MM.1S (cell line): Measurements from ENCODE around the gene B3GAT3.
A peak's percentile ranks its signal among the peaks of the same experiment; 100 is the strongest.

Source experiments
- DNase-seq: peaks from one replicate; pipeline ENCODE4 v3.0.0-alpha.2; 2015
- H2AFZ ChIP-seq: fragments of 300-600 bp; sonication (generic); 2 replicates; pipeline ENCODE4 v1.6.0; 2016; ENCODE audit warnings: antibody characterized with exemption, low read length
- H3F3A ChIP-seq: fragments of 300-600 bp; sonication (generic); 2 replicates; pipeline ENCODE4 v1.6.1; 2016; ENCODE audit warnings: mild to moderate bottlenecking, antibody characterized with exemption, low read length, moderate library complexity, mixed read lengths; ENCODE audit not compliant: insufficient read depth
- H3K27ac ChIP-seq: fragments of 300-600 bp; sonication (generic); 2 replicates; pipeline ENCODE4 v1.5.1; 2016; ENCODE audit warnings: mild to moderate bottlenecking, low read length
- H3K27me3 ChIP-seq: fragments of 300-600 bp; sonication (generic); replicated peaks from 2 replicates; pipeline ENCODE4 v1.6.0; 2016; ENCODE audit warnings: low read length; ENCODE audit not compliant: insufficient read depth
- H3K36me3 ChIP-seq: fragments of 300-600 bp; sonication (generic); replicated peaks from 2 replicates; pipeline ENCODE4 v1.6.1; 2016; ENCODE audit warnings: mild to moderate bottlenecking, low read length, mixed read lengths; ENCODE audit not compliant: insufficient read depth
- H3K4me1 ChIP-seq: fragments of 300-600 bp; sonication (generic); 2 replicates; pipeline ENCODE4 v1.6.1; 2016; ENCODE audit warnings: low read length, mixed read lengths
- H3K4me2 ChIP-seq: fragments of 300-600 bp; sonication (generic); 2 replicates; pipeline ENCODE4 v1.6.0; 2016; ENCODE audit warnings: low read depth, low read length
- H3K4me3 ChIP-seq: fragments of 300-600 bp; sonication (generic); 2 replicates; pipeline ENCODE4 v1.5.1; 2016; ENCODE audit warnings: low read length, mixed read lengths
- H3K79me2 ChIP-seq: fragments of 300-600 bp; sonication (generic); 2 replicates; pipeline ENCODE4 v1.6.1; 2016; ENCODE audit warnings: mixed run types, low read length, mixed read lengths
- H3K9ac ChIP-seq: fragments of 300-600 bp; sonication (generic); 2 replicates; pipeline ENCODE4 v1.6.1; 2016; ENCODE audit warnings: low read length, mixed read lengths
- H3K9me2 ChIP-seq: fragments of 300-600 bp; sonication (generic); replicated peaks from 2 replicates; pipeline ENCODE4 v1.6.1; 2016; ENCODE audit warnings: mild to moderate bottlenecking, low read length, mixed read lengths; ENCODE audit not compliant: insufficient read depth
- H3K9me3 ChIP-seq: fragments of 300-600 bp; sonication (generic); replicated peaks from 2 replicates; pipeline ENCODE4 v1.6.1; 2016; ENCODE audit warnings: mild to moderate bottlenecking, low read length, mixed read lengths; ENCODE audit not compliant: insufficient read depth
- H4K20me1 ChIP-seq: fragments of 300-600 bp; sonication (generic); 2 replicates; pipeline ENCODE4 v1.6.1; 2016; ENCODE audit warnings: mild to moderate bottlenecking, low read length, moderate library complexity, mixed read lengths; ENCODE audit not compliant: insufficient read depth
- EZH2 ChIP-seq: fragments of 300-600 bp; sonication (generic); optimal IDR thresholded peaks from 2 replicates; pipeline ENCODE3; 2017; ENCODE audit warnings: low read depth, mild to moderate bottlenecking, antibody characterized with exemption, low read length, mixed read lengths
- EZH2phosphoT487 ChIP-seq: fragments of 300-600 bp; sonication (generic); IDR thresholded peaks from 2 replicates; pipeline ENCODE4 v1.6.1; 2018; ENCODE audit warnings: antibody characterized with exemption, low read length
- TF ChIP-seq, protein P1 (sequence below): fragments of 300-600 bp; sonication (generic); IDR thresholded peaks from 2 replicates; pipeline ENCODE4 v1.5.1; 2016; ENCODE audit warnings: antibody characterized with exemption, low read length, mixed read lengths

Gene B3GAT3

GRCh38 chr11:62603072-62603408 is 18.7 kb downstream of the B3GAT3 start:
- H3K36me3 ChIP-seq = peaks cover 5% of the 10 kb centered on the region
- H3F3A ChIP-seq = peaks cover 21% of the 10 kb centered on the region
- no peaks in the 10 kb centered on the region for H4K20me1 ChIP-seq
- no peak overlapping the region for H2AFZ ChIP-seq
- H3K27me3 ChIP-seq = no peaks in the 10 kb centered on the region
- TF ChIP-seq EZH2 = no peak
- TF ChIP-seq, protein P1, sequence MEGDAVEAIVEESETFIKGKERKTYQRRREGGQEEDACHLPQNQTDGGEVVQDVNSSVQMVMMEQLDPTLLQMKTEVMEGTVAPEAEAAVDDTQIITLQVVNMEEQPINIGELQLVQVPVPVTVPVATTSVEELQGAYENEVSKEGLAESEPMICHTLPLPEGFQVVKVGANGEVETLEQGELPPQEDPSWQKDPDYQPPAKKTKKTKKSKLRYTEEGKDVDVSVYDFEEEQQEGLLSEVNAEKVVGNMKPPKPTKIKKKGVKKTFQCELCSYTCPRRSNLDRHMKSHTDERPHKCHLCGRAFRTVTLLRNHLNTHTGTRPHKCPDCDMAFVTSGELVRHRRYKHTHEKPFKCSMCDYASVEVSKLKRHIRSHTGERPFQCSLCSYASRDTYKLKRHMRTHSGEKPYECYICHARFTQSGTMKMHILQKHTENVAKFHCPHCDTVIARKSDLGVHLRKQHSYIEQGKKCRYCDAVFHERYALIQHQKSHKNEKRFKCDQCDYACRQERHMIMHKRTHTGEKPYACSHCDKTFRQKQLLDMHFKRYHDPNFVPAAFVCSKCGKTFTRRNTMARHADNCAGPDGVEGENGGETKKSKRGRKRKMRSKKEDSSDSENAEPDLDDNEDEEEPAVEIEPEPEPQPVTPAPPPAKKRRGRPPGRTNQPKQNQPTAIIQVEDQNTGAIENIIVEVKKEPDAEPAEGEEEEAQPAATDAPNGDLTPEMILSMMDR = no peak
- no peak for TF ChIP-seq EZH2phosphoT487
- no peak overlapping the region for H3K9ac ChIP-seq
- DNase-seq = no peak
- H3K9me3 ChIP-seq = no peaks in the 10 kb centered on the region
- no peak overlapping the region for H3K4me2 ChIP-seq
- no peak overlapping the region for H3K4me3 ChIP-seq
- H3K27ac ChIP-seq = no peak overlapping the region
- H3K4me1 ChIP-seq = peaks cover 10% of the 10 kb centered on the region
- H3K9me2 ChIP-seq = no peaks in the 10 kb centered on the region
- H3K79me2 ChIP-seq = peaks cover 32% of the 10 kb centered on the region

DNA sequence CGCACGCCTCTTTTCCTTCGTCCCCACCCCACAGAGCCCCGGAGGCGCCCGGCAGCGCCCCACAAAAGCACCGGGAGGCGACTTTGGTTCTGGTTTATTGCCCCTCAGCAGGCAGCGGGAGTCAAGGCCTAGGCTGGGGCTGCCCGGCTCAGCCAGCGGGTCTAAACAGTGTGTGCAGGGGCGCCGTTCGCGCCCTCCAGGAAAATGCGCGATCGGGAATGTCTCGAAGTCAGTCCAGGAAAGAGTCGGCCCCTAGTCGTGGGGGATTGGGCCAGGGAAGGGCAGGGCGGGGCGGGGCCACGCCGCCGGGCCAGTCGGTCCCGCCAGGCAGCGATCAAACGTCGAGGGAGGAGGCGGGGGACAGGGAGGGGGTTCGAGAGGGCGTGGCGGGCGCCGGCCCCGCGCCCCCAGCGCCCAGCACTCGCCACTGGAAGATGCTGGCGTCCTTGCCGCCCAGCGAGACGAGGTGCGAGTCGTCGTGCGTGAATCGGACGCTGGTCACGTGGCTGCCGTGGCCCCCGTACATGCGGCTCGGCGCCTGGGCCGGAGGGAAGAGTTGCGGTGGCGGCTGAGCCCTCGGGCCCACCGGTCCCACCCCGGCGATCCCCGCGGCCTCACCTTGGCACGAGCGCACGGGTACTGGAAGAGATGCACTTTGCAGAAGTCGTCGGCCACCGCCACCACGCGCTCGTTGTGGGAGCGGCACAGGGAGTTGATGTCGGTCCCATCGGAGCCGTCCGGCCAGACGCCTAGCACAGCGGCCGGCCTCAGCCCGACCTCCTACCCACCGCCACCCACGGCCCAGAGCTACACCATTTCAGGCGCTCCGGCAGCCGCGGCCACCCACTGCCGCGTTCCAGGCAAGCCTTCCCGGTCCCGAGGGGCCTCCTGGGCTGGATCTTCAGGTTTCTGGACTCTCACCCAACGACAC is 19.4 kb downstream of the B3GAT3 start:
- no peaks in the 10 kb centered on the region for H4K20me1 ChIP-seq
- TF ChIP-seq, protein P1 = no peak
- no peak for TF ChIP-seq EZH2phosphoT487
- no peak for TF ChIP-seq EZH2
- H3K4me1 ChIP-seq = peaks cover 10% of the 10 kb centered on the region
- peaks cover 11% of the 10 kb centered on the region for H3K36me3 ChIP-seq
- H3K9me2 ChIP-seq = no peaks in the 10 kb centered on the region
- peak overlapping the region; percentile 44 for H3K4me3 ChIP-seq
- peaks cover 39% of the 10 kb centered on the region for H3K79me2 ChIP-seq
- H3F3A ChIP-seq = peaks cover 21% of the 10 kb centered on the region
- H3K27ac ChIP-seq = peak overlapping the region; percentile 18; the same call in 1 of the 2 replicates
- no peak for DNase-seq
- peak overlapping the region; percentile 25; the same call in 1 of the 2 replicates for H3K9ac ChIP-seq
- no peaks in the 10 kb centered on the region for H3K9me3 ChIP-seq
- no peaks in the 10 kb centered on the region for H3K27me3 ChIP-seq
- H3K4me2 ChIP-seq = peak overlapping the region; percentile 76
- peak overlapping the region; percentile 38 for H2AFZ ChIP-seq

GRCh38 chr11:62601372-62602140 is 20.2 kb downstream of the B3GAT3 start, which contains the start of gene MTA2:
Gene MTA2, minus strand, starts transcription at chr11:62601865. Its CDS starts 415 bp downstream, at chr11:62601450.
- peak within 1 kb of the TSS; percentile 67 for H2AFZ ChIP-seq
- H3F3A ChIP-seq = peaks cover 21% of the 10 kb centered on the region
- no peaks in the 10 kb centered on the region for H3K27me3 ChIP-seq
- peak within 1 kb of the TSS; percentile 97 for H3K4me2 ChIP-seq
- H3K4me3 ChIP-seq = peak within 1 kb of the TSS; percentile 92
- H3K9me2 ChIP-seq = no peaks in the 10 kb centered on the region
- H3K4me1 ChIP-seq = peaks cover 10% of the 10 kb centered on the region
- H3K36me3 ChIP-seq = peaks cover 12% of the 10 kb centered on the region
- no peaks in the 10 kb centered on the region for H3K9me3 ChIP-seq
- peaks cover 44% of the 10 kb centered on the region for H3K79me2 ChIP-seq
- TF ChIP-seq EZH2 = no peak
- TF ChIP-seq, protein P1 = no peak
- no peak for TF ChIP-seq EZH2phosphoT487
- H4K20me1 ChIP-seq = no peaks in the 10 kb centered on the region
- peak within 1 kb of the TSS; percentile 86 for H3K27ac ChIP-seq
- DNase-seq = peak; percentile 99
- peak within 1 kb of the TSS; percentile 97 for H3K9ac ChIP-seq
